HepG2 (cell line): ENCODE results near the gene KHK. TPM values are rescaled to one million over a fixed set of nuclear protein-coding genes. Genes with fewer than 3 reads are reported as not detected.
A peak's percentile ranks its signal among the peaks of the same experiment; 100 is the strongest.

Source experiments
- BCLAF1 ChIP-seq: fragments of 450-650 bp; IDR thresholded peaks from 2 replicates; pipeline ENCODE4 v1.6.1; 2017; ENCODE audit warnings: mild to moderate bottlenecking
- CSRNP2 ChIP-seq: sonication (generic); formaldehyde crosslinking; conservative IDR thresholded peaks from 2 replicates; pipeline ENCODE4 v1.8.0; 2022; ENCODE audit warnings: low read depth, missing genetic modification reagents
- DZIP1 ChIP-seq: sonication (generic); formaldehyde crosslinking; IDR thresholded peaks from 2 replicates; pipeline ENCODE4 v1.5.0; 2020; ENCODE audit warnings: mild to moderate bottlenecking, missing genetic modification reagents
- GPBP1L1 ChIP-seq: sonication (generic); formaldehyde crosslinking; IDR thresholded peaks from 2 replicates; pipeline ENCODE4 v1.5.0; 2020; ENCODE audit warnings: mild to moderate bottlenecking, missing genetic modification reagents
- HNRNPUL1 ChIP-seq: fragments of 200-400 bp; formaldehyde crosslinking; IDR thresholded peaks from 2 replicates; pipeline ENCODE4 v1.6.1; 2017; ENCODE audit warnings: low read depth, mild to moderate bottlenecking, low read length, moderate library complexity
- NR0B2 ChIP-seq: sonication (generic); formaldehyde crosslinking; IDR thresholded peaks from 2 replicates; pipeline ENCODE4 v1.4.0; 2020; ENCODE audit warnings: mild to moderate bottlenecking, missing genetic modification reagents
- POGK ChIP-seq: sonication (generic); formaldehyde crosslinking; conservative IDR thresholded peaks from 2 replicates; pipeline ENCODE4 v1.8.0; 2022; ENCODE audit warnings: mild to moderate bottlenecking, moderate library complexity, missing genetic modification reagents
- POLR2G ChIP-seq: fragments of 200-400 bp; formaldehyde crosslinking; IDR thresholded peaks from 2 replicates; pipeline ENCODE4 v1.6.1; 2018; ENCODE audit warnings: mild to moderate bottlenecking, low read depth, low read length, moderate library complexity
- SALL2 ChIP-seq: sonication (generic); formaldehyde crosslinking; IDR thresholded peaks from 2 replicates; pipeline ENCODE4 v1.8.1; 2023; ENCODE audit warnings: mild to moderate bottlenecking, missing genetic modification reagents, inconsistent platforms
- THAP9 ChIP-seq: sonication (generic); formaldehyde crosslinking; IDR thresholded peaks from 2 replicates; pipeline ENCODE4; 2020; ENCODE audit warnings: missing genetic modification reagents, mild to moderate bottlenecking, borderline replicate concordance
- ZEB1 ChIP-seq: IDR thresholded peaks from 2 replicates; pipeline ENCODE4 v1.6.1; 2012; ENCODE audit warnings: mild to moderate bottlenecking, low read depth, inconsistent platforms; ENCODE audit not compliant: insufficient replicate concordance
- ZNF3 ChIP-seq: IDR thresholded peaks from 2 replicates; pipeline ENCODE4 v1.7.0; 2017; ENCODE audit warnings: inconsistent platforms
- ZNF672 ChIP-seq: sonication (generic); formaldehyde crosslinking; IDR thresholded peaks from 2 replicates; pipeline ENCODE4 v1.8.1; 2022; ENCODE audit warnings: missing genetic modification reagents
- polyA plus RNA-seq, 8 experiments: library from polyadenylated mRNA; depleted of rRNA in 3 of 8; stranded (reverse) in 7 of 8; unstranded in 1 of 8; fragments of >200 nt; fragmentation: Illumina TruSeq in 4 of 8; extraction: Trizol in 4 of 8; gene quantifications; 2 replicates each; pipeline versions ENCODE4 v1.2.1 to v1.2.3, GENCODE V29; 2011 to 2016; ENCODE audit warnings: low read depth in 4 of 8, missing spikeins in 1 of 8, mixed read lengths in 1 of 8; ENCODE audit not compliant: insufficient read depth in 1 of 8
- total RNA-seq, 5 experiments: library from RNA; depleted of rRNA; stranded (reverse); fragments of >200 nt; fragmentation: Illumina TruSeq; extraction: Trizol; gene quantifications; 2 replicates each; pipeline ENCODE4 v1.2.3, GENCODE V29; 2016; ENCODE audit warnings: low read depth in 1 of 5

KHK gene
- total and polyA plus RNA-seq, 2 of the 13 experiments (the other 11 are each of a cell fraction or from before 2014, with no cell fraction given) = 40.9 to 99.2 TPM

- no peak for TF ChIP-seq CSRNP2
- no peak for TF ChIP-seq ZNF3
- no peak for TF ChIP-seq BCLAF1
- TF ChIP-seq ZEB1 = peak; percentile 20
- peak; percentile 18; the same call in 1 of the 2 replicates for TF ChIP-seq NR0B2 (CRISPR knock-in tag)
- no peak for TF ChIP-seq ZNF672 (CRISPR knock-in tag)
- peak; percentile 7; the same call in 1 of the 2 replicates for TF ChIP-seq POGK (CRISPR knock-in tag)
- TF ChIP-seq DZIP1 = no peak
- TF ChIP-seq GPBP1L1 (CRISPR knock-in tag) = no peak
- no peak for TF ChIP-seq SALL2 (CRISPR knock-in tag)
- 0 out of 2 replicates have a peak, but pooled peaks have one; percentile 14 for TF ChIP-seq THAP9
- no peak for TF ChIP-seq HNRNPUL1
- no peak for TF ChIP-seq POLR2G
Measured at GRCh38 chr2:27070653-27071276, 15.8 kb upstream of the KHK start (continued).
